GM18909 (cell line): ENCODE measurements around the gene CASK.
"Not testable (repeated sequence)": the region's sequence is repeated elsewhere in the genome, so short reads cannot be mapped to it uniquely, and the experiment has no call there.

Experiments
- ATAC-seq: cut with Tn5 transposase; IDR thresholded peaks from one replicate; pipeline ENCODE4 v1.9.1; 2021; ENCODE audit warnings: mild to moderate bottlenecking; ENCODE audit not compliant: unreplicated experiment, poor library complexity

Gene CASK

GRCh38 chrX:41664375-41664901 is 258.9 kb downstream of the CASK start:
- peak; percentile 90 for ATAC-seq

GRCh38 chrX:41661366-41662095 is 261.8 kb downstream of the CASK start:
- ATAC-seq: no peak

- no peak for ATAC-seq
These were observed 267.7 kb downstream of the CASK start for GRCh38 chrX:41655631-41656030.

GRCh38 chrX:41655101-41655500 is 268.3 kb downstream of the CASK start:
- ATAC-seq: no peak

GRCh38 chrX:41653125-41653524 is 270.2 kb downstream of the CASK start:
- no peak for ATAC-seq

- ATAC-seq: not testable (repeated sequence)
These were observed 277.2 kb downstream of the CASK start for GRCh38 chrX:41646201-41646600.

- ATAC-seq: no peak
These were observed 289.1 kb downstream of the CASK start for GRCh38 chrX:41634284-41634683.

- no peak for ATAC-seq
These were observed 293.3 kb downstream of the CASK start for GRCh38 chrX:41630091-41630490.

GRCh38 chrX:41629539-41629938 is 293.8 kb downstream of the CASK start:
- no peak for ATAC-seq

- no peak for ATAC-seq
These were observed 302.1 kb downstream of the CASK start for GRCh38 chrX:41621222-41621723.

GRCh38 chrX:41619221-41619620 is 304.1 kb downstream of the CASK start:
- no peak for ATAC-seq

GRCh38 chrX:41616935-41617334 is 306.4 kb downstream of the CASK start:
- ATAC-seq: no peak

- no peak for ATAC-seq
These were observed 307.1 kb downstream of the CASK start for GRCh38 chrX:41616255-41616654.

GRCh38 chrX:41608244-41608643 is 315.1 kb downstream of the CASK start:
- ATAC-seq: no peak

- ATAC-seq: no peak
These were observed 316.0 kb downstream of the CASK start for GRCh38 chrX:41607264-41607832.

- not testable (repeated sequence) for ATAC-seq
These were observed 317.3 kb downstream of the CASK start for GRCh38 chrX:41606057-41606456.

- ATAC-seq: no peak
These were observed 318.4 kb downstream of the CASK start for GRCh38 chrX:41604766-41605543.

GRCh38 chrX:41604177-41604576 is 319.2 kb downstream of the CASK start:
- ATAC-seq: no peak

- ATAC-seq: no peak
These were observed 319.8 kb downstream of the CASK start for GRCh38 chrX:41603596-41603995.

- ATAC-seq: no peak
These were observed 320.5 kb downstream of the CASK start for GRCh38 chrX:41602816-41603345.

GRCh38 chrX:41600291-41600690 is 323.1 kb downstream of the CASK start:
- no peak for ATAC-seq
